ENCODE data around the gene HEPACAM2.

DNA sequence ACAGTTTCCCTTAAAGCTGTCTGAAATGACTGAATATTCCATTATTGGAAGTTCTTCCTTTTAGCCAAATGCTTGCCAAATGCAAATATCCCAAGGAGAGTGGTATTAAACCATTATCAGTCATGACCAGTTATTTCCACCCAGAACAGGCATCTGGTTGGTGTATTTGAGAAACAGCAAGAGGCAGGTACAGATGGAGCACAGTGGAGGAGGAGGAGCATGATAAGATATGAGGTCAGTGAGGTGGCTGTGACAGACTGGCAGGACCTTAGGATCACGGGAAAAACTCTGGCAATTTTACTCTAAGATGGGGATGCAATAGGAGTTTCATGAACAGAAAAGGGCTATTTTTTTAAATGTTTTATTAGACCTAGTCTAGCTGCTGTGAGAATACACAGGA lies 6.4 kb downstream of the HEPACAM2 start:
- TF ChIP-seq, protein P1, sequence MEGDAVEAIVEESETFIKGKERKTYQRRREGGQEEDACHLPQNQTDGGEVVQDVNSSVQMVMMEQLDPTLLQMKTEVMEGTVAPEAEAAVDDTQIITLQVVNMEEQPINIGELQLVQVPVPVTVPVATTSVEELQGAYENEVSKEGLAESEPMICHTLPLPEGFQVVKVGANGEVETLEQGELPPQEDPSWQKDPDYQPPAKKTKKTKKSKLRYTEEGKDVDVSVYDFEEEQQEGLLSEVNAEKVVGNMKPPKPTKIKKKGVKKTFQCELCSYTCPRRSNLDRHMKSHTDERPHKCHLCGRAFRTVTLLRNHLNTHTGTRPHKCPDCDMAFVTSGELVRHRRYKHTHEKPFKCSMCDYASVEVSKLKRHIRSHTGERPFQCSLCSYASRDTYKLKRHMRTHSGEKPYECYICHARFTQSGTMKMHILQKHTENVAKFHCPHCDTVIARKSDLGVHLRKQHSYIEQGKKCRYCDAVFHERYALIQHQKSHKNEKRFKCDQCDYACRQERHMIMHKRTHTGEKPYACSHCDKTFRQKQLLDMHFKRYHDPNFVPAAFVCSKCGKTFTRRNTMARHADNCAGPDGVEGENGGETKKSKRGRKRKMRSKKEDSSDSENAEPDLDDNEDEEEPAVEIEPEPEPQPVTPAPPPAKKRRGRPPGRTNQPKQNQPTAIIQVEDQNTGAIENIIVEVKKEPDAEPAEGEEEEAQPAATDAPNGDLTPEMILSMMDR (IDR thresholded peaks at IDR 0.05), result no peak
- no peak for TF ChIP-seq ZNF671 (CRISPR knock-in tag; IDR thresholded peaks at IDR 0.05)
- no peak for TF ChIP-seq ZBTB21 (CRISPR knock-in tag; IDR thresholded peaks at IDR 0.05; ENCODE audit: borderline replicate concordance)
- TF ChIP-seq, protein P2, sequence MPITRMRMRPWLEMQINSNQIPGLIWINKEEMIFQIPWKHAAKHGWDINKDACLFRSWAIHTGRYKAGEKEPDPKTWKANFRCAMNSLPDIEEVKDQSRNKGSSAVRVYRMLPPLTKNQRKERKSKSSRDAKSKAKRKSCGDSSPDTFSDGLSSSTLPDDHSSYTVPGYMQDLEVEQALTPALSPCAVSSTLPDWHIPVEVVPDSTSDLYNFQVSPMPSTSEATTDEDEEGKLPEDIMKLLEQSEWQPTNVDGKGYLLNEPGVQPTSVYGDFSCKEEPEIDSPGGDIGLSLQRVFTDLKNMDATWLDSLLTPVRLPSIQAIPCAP (CRISPR knock-in tag; IDR thresholded peaks at IDR 0.05), result no peak
- TF ChIP-seq NFYB (CRISPR knock-in tag; conservative IDR thresholded peaks at IDR 0.05; ENCODE audit: low read depth), result no peak
- TF ChIP-seq, protein P3, sequence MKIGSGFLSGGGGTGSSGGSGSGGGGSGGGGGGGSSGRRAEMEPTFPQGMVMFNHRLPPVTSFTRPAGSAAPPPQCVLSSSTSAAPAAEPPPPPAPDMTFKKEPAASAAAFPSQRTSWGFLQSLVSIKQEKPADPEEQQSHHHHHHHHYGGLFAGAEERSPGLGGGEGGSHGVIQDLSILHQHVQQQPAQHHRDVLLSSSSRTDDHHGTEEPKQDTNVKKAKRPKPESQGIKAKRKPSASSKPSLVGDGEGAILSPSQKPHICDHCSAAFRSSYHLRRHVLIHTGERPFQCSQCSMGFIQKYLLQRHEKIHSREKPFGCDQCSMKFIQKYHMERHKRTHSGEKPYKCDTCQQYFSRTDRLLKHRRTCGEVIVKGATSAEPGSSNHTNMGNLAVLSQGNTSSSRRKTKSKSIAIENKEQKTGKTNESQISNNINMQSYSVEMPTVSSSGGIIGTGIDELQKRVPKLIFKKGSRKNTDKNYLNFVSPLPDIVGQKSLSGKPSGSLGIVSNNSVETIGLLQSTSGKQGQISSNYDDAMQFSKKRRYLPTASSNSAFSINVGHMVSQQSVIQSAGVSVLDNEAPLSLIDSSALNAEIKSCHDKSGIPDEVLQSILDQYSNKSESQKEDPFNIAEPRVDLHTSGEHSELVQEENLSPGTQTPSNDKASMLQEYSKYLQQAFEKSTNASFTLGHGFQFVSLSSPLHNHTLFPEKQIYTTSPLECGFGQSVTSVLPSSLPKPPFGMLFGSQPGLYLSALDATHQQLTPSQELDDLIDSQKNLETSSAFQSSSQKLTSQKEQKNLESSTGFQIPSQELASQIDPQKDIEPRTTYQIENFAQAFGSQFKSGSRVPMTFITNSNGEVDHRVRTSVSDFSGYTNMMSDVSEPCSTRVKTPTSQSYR (CRISPR knock-in tag; IDR thresholded peaks at IDR 0.05), result no peak
- TF ChIP-seq, protein P4, sequence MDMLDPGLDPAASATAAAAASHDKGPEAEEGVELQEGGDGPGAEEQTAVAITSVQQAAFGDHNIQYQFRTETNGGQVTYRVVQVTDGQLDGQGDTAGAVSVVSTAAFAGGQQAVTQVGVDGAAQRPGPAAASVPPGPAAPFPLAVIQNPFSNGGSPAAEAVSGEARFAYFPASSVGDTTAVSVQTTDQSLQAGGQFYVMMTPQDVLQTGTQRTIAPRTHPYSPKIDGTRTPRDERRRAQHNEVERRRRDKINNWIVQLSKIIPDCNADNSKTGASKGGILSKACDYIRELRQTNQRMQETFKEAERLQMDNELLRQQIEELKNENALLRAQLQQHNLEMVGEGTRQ (CRISPR knock-in tag; IDR thresholded peaks at IDR 0.05), result no peak
- TF ChIP-seq, protein P5, sequence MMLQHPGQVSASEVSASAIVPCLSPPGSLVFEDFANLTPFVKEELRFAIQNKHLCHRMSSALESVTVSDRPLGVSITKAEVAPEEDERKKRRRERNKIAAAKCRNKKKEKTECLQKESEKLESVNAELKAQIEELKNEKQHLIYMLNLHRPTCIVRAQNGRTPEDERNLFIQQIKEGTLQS (CRISPR knock-in tag; conservative IDR thresholded peaks at IDR 0.05), result no peak
- TF ChIP-seq, protein P6, sequence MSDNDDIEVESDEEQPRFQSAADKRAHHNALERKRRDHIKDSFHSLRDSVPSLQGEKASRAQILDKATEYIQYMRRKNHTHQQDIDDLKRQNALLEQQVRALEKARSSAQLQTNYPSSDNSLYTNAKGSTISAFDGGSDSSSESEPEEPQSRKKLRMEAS (CRISPR knock-in tag; IDR thresholded peaks at IDR 0.05), result no peak

All from WTC11 (cell line).